ENCODE results near the gene OR7D2.

- no peak for TF ChIP-seq POLR2A (IDR thresholded peaks at IDR 0.05; ENCODE audit: low read length)
- no peak for TF ChIP-seq GATA1 (IDR thresholded peaks at IDR 0.05; ENCODE audit: low read depth, low read length)
These were observed 27.4 kb upstream of the OR7D2 start for GRCh38 chr19:9151367-9151766.

Measured in erythroblast (primary cell).